ENCODE results near the gene DDC. TPM values are rescaled to one million over a fixed set of nuclear protein-coding genes. Genes with fewer than 3 reads are reported as not detected.

Gene DDC
- total RNA-seq, 1 donor from 2014 or later, result not detected

GRCh38 chr7:50608196-50608906 is 43.1 kb upstream of the DDC start:
- no peak for ATAC-seq (ENCODE audit: low read depth)
- intact Hi-C loops (cut with micrococcal nuclease), result no loop called here
- no peaks in the 10 kb centered on the region for H3K27me3 Mint-ChIP-seq

GRCh38 chr7:50607524-50608125 is 42.4 kb upstream of the DDC start:
- POLR2A ChIA-PET, result no interaction called here
- Mint-ChIP-seq H3K9me3 (no peaks in the 10 kb centered on the region), H3K4me1 (no peaks in the 10 kb centered on the region), H3K27me3 (no peaks in the 10 kb centered on the region), H3K27ac (no peak overlapping the region), H3K4me3 (no peak overlapping the region), H3K36me3 (ENCODE audit: low read depth) (no peaks in the 10 kb centered on the region)
- CTCF ChIA-PET, result no interaction called here
- ATAC-seq (ENCODE audit: low read depth) (no peak), DNase-seq (no peak)
- TF ChIP-seq, protein P1, sequence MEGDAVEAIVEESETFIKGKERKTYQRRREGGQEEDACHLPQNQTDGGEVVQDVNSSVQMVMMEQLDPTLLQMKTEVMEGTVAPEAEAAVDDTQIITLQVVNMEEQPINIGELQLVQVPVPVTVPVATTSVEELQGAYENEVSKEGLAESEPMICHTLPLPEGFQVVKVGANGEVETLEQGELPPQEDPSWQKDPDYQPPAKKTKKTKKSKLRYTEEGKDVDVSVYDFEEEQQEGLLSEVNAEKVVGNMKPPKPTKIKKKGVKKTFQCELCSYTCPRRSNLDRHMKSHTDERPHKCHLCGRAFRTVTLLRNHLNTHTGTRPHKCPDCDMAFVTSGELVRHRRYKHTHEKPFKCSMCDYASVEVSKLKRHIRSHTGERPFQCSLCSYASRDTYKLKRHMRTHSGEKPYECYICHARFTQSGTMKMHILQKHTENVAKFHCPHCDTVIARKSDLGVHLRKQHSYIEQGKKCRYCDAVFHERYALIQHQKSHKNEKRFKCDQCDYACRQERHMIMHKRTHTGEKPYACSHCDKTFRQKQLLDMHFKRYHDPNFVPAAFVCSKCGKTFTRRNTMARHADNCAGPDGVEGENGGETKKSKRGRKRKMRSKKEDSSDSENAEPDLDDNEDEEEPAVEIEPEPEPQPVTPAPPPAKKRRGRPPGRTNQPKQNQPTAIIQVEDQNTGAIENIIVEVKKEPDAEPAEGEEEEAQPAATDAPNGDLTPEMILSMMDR (IDR thresholded peaks at IDR 0.05), result no peak
- intact Hi-C loops (cut with micrococcal nuclease), result no loop called here

More at GRCh38 chr7:50608196-50608906, 43.1 kb upstream of the DDC start:
- Mint-ChIP-seq H3K4me1 (no peaks in the 10 kb centered on the region), H3K9me3 (no peaks in the 10 kb centered on the region), H3K36me3 (ENCODE audit: low read depth) (no peaks in the 10 kb centered on the region), H3K27ac (no peak overlapping the region), H3K4me3 (no peak overlapping the region)
- TF ChIP-seq, protein P1 (IDR thresholded peaks at IDR 0.05), result no peak
- POLR2A ChIA-PET, result no interaction called here
- no peak for DNase-seq
- CTCF ChIA-PET, result no interaction called here

- TF ChIP-seq, protein P1 (IDR thresholded peaks at IDR 0.05), result no peak
- Mint-ChIP-seq H3K4me1 (no peaks in the 10 kb centered on the region), H3K27ac (no peak overlapping the region), H3K36me3 (ENCODE audit: low read depth) (no peaks in the 10 kb centered on the region), H3K27me3 (peaks cover 2% of the 10 kb centered on the region), H3K9me3 (no peaks in the 10 kb centered on the region), H3K4me3 (no peak overlapping the region)
- ATAC-seq (ENCODE audit: low read depth) (no peak), DNase-seq (no peak)
- intact Hi-C loops (cut with micrococcal nuclease), result no loop called here
- CTCF ChIA-PET, result no interaction called here
- POLR2A ChIA-PET, result no interaction called here
These were observed 39.9 kb upstream of the DDC start for GRCh38 chr7:50605059-50605458.

GRCh38 chr7:50603287-50603686 is 38.1 kb upstream of the DDC start:
- Mint-ChIP-seq H3K4me1 (no peaks in the 10 kb centered on the region), H3K27me3 (peaks cover 2% of the 10 kb centered on the region), H3K4me3 (no peak overlapping the region), H3K27ac (no peak overlapping the region), H3K36me3 (ENCODE audit: low read depth) (no peaks in the 10 kb centered on the region), H3K9me3 (no peaks in the 10 kb centered on the region)
- TF ChIP-seq, protein P1 (IDR thresholded peaks at IDR 0.05), result no peak
- no peak for DNase-seq
- ChIA-PET POLR2A (no interaction called here), CTCF (no interaction called here)
- ATAC-seq (ENCODE audit: low read depth), result no peak
- intact Hi-C loops (cut with micrococcal nuclease), result no loop called here

DNA sequence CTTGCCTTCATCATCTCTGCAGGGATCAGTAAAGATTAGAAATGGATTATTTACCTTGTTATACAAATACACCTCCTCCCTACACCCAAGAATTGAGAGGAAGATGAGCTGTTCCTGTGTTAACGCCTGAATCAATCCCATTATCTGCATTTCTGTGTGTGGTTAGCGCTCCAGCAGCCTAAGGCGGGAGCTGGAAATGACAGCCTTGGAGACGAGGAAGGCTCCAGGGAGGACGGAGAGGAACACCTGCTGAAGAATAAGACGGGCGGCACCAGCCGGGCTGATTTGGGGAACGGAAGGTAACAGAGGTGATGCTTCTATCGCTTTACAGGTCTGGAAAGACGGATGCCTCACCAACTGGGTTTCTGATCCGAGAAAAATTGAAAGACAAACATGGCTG is 34.2 kb upstream of the DDC start:
- ATAC-seq (ENCODE audit: low read depth), result no peak
- TF ChIP-seq, protein P1 (IDR thresholded peaks at IDR 0.05), result no peak
- Mint-ChIP-seq H3K27ac (no peak overlapping the region), H3K36me3 (ENCODE audit: low read depth) (no peaks in the 10 kb centered on the region), H3K4me3 (no peak overlapping the region), H3K9me3 (no peaks in the 10 kb centered on the region), H3K27me3 (peaks cover 4% of the 10 kb centered on the region), H3K4me1 (no peaks in the 10 kb centered on the region)
- CTCF ChIA-PET, result no interaction called here
- intact Hi-C loops (cut with micrococcal nuclease), result no loop called here
- DNase-seq, result no peak
- POLR2A ChIA-PET, result no interaction called here

All from activated B cell treated with CpG ODN at 0.5 μM for 24 hours (primary cell).